Hepatocyte (in vitro differentiated cells): Measurements from ENCODE around the gene ERFE.

ENCODE experiments used
- EZH2 ChIP-seq: fragments of 200-600 bp; sonication (generic); IDR thresholded peaks from 2 replicates; pipeline ENCODE4 v1.6.1; 2016; ENCODE audit warnings: antibody characterized with exemption, mild to moderate bottlenecking, borderline replicate concordance
- EZH2phosphoT487 ChIP-seq: fragments of 200-600 bp; sonication (generic); IDR thresholded peaks from one replicate; pipeline ENCODE4 v1.6.1; 2018; ENCODE audit warnings: antibody characterized with exemption, mild to moderate bottlenecking, low read depth, moderate library complexity; ENCODE audit not compliant: unreplicated experiment, severe bottlenecking
- TF ChIP-seq, protein P1 (sequence below): fragments of 200-600 bp; sonication (generic); IDR thresholded peaks from 2 replicates; pipeline ENCODE4 v1.5.1; 2016; ENCODE audit warnings: antibody characterized with exemption, mild to moderate bottlenecking; ENCODE audit not compliant: poor library complexity

DNA sequence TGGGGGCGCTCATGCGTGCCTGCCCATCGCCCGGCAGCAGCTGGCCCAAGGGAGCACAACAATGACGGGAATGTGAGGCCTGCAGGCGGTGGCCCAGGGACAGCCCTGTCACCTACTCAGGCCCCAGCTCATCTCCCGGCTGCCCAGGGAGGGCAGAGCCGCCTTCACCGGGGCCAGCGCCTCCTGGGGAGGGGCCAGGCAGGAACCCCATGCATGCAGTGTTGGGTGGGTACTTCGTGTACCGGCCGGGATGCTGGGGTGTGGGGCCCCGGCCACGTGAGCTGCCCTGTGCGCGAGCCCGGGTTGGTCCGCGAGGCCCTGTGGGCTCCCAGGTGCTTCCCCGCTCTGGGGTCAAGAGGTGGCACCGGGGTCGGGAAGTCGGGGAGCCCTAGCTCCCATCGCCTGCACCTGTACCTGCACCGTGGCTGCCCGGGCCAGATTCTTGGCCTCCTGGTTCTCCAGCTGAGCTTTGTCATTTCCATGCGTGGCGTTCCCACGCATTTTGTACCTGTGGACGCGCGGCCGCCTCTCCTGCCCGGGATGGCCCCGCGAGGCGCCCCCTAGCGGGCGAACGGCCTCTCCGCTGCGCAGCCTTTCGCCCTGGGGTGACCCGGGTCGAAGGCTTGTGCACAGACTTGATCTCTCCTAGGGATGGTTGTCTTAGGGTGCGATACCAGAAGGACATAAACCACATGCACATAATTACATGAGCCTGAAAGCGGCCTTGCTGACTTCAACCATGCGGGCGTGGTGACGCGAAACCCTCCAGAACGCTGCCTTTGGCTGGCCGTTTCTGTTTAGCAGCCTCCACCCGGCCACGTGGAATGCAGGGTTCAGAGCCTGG, 19.4 kb upstream of the ERFE start:
- TF ChIP-seq EZH2phosphoT487 (no peak), EZH2 (no peak)
- TF ChIP-seq, protein P1, sequence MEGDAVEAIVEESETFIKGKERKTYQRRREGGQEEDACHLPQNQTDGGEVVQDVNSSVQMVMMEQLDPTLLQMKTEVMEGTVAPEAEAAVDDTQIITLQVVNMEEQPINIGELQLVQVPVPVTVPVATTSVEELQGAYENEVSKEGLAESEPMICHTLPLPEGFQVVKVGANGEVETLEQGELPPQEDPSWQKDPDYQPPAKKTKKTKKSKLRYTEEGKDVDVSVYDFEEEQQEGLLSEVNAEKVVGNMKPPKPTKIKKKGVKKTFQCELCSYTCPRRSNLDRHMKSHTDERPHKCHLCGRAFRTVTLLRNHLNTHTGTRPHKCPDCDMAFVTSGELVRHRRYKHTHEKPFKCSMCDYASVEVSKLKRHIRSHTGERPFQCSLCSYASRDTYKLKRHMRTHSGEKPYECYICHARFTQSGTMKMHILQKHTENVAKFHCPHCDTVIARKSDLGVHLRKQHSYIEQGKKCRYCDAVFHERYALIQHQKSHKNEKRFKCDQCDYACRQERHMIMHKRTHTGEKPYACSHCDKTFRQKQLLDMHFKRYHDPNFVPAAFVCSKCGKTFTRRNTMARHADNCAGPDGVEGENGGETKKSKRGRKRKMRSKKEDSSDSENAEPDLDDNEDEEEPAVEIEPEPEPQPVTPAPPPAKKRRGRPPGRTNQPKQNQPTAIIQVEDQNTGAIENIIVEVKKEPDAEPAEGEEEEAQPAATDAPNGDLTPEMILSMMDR = peak; percentile 45
